ENCODE measurements around the gene TPSG1.
"Not testable (repeated sequence)": the region's sequence is repeated elsewhere in the genome, so short reads cannot be mapped to it uniquely, and the experiment has no call there.

Gene TPSG1

DNA sequence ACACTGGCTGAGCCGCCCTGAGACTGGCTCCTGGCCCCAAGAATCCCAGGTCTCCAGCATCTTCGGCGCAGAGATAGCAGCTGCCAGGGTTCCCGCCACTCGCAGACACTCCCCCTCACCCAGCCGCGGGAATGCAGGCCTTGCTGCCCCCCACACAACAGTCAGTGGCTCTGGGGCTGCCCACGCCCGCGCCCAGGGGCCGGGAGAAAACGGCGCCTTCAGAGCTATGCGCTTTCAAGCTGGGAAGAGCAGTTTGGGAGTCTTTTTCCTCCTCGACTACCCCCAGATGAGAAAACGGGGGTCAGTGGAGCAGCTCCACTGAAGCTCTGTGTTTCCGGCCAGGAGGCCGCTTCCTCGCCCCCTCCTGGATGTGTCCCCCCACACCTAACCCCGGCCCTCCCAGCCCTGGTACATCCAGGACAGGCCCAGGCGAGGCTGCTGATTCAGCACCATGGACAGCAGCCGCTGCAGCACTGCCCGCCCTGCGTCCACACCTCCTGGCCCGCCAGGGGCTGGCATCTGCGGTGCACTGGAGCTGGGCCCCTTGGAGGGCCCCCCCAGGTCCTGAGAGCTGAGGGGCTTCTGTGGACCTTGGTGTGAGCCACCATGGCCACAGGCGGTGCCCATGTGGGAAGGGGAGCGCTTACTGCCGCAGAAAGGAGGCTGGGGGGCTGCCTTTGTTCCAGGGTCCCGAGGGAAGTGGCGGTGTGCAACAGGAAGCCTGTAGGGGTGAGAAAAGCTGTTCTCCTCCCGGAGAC, 36.5 kb downstream of the TPSG1 start:
- H3K4me3 ChIP-seq (ENCODE audit: low read depth, low read length), result no peak overlapping the region
- in situ Hi-C loops (cut with HindIII; ENCODE audit: low pct_ligation_motif_present, low sequenced_read_pairs), result no loop called here
- H3K27ac ChIP-seq, result no peak overlapping the region
- no peaks in the 10 kb centered on the region for H3K27me3 ChIP-seq (replicated peaks)
- TF ChIP-seq CTCF (IDR thresholded peaks at IDR 0.05; ENCODE audit: low read depth, low read length, missing control alignments), result no peak
- DNase-seq, result no peak
- no peaks in the 10 kb centered on the region for H3K36me3 ChIP-seq (replicated peaks)

DNA sequence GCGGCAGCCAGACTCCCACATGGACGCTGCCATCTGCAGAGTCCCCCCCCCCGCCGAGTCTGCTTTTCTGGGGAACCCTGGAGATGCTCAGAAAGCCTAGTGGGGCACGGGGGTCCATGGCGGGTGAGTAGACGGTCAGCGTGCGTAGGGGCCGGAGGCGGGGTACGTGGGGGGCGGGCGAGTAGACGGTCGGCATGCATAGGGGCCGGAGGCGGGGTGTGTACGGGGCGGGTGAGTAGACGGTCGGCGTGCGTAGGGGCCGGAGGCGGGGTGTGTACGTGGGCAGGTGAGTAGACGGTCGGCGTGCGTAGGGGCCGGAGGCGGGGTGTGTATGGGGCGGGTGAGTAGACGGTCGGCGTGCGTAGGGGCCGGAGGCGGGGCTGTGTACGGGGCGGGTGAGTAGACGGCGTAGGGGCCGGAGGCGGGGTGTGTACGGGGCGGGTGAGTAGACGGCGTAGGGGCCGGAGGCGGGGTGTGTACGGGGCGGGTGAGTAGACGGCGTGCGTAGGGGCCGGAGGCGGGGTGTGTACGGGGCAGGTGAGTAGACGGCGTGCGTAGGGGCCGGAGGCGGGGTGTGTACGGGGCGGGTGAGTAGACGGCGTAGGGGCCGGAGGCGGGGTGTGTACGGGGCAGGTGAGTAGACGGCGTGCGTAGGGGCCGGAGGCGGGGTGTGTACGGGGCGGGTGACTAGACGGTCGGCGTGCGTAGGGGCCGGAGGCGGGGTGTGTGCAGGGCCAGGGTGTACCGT, 39.4 kb downstream of the TPSG1 start:
- DNase-seq; H3K27ac ChIP-seq; H3K27me3 ChIP-seq (replicated peaks); H3K4me3 ChIP-seq (ENCODE audit: low read depth, low read length); in situ Hi-C loops (cut with HindIII; ENCODE audit: low pct_ligation_motif_present, low sequenced_read_pairs); H3K36me3 ChIP-seq (replicated peaks): not testable (repeated sequence)

GRCh38 chr16:1184980-1185379, 40.1 kb downstream of the TPSG1 start:
- H3K4me3 ChIP-seq (ENCODE audit: low read depth, low read length), result no peak overlapping the region
- no peak overlapping the region for H3K27ac ChIP-seq
- in situ Hi-C loops (cut with HindIII; ENCODE audit: low pct_ligation_motif_present, low sequenced_read_pairs), result no loop called here
- no peak for TF ChIP-seq CTCF (IDR thresholded peaks at IDR 0.05; ENCODE audit: low read depth, low read length, missing control alignments)
- H3K36me3 ChIP-seq (replicated peaks), result no peaks in the 10 kb centered on the region
- DNase-seq, result no peak
- no peaks in the 10 kb centered on the region for H3K27me3 ChIP-seq (replicated peaks)

DNA sequence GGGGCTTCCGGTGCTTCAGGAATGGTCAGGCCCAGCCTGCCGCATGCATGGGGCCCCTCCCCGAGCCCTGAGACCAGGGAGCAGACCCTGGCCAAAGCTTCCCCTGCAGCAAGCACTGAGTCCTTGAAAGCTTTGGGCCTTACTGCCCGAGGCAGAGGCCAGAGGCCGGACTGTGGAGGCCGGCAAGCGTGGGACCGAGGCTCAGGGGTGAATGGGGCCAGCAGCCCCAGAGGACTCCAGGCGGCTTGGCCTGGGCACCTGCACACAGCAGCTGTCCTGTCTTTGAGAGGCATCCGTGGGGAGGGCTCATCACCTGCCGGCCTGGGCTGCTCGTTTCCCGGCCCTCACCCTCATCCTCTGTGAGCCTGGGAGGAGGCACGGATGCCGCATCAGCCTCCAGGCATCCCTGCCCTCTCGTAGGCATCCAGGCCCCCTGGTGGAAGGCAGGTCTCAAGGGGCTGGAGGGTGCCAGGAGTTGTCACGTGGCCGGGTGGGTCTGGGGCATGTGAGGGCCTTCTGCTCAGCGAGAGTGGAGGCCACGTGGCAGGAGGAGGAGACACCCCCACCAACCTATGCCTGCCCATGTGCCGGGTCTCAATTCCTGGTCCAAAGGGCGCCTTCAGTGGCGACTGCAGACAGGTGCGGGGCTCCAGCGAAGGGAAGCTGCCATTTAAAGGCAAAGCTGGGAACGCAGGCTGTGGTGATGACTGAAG, 40.8 kb downstream of the TPSG1 start:
- in situ Hi-C loops (cut with HindIII; ENCODE audit: low pct_ligation_motif_present, low sequenced_read_pairs), result no loop called here
- TF ChIP-seq CTCF (IDR thresholded peaks at IDR 0.05; ENCODE audit: low read depth, low read length, missing control alignments), result peak; percentile 19
- H3K36me3 ChIP-seq (replicated peaks), result no peaks in the 10 kb centered on the region

DNA sequence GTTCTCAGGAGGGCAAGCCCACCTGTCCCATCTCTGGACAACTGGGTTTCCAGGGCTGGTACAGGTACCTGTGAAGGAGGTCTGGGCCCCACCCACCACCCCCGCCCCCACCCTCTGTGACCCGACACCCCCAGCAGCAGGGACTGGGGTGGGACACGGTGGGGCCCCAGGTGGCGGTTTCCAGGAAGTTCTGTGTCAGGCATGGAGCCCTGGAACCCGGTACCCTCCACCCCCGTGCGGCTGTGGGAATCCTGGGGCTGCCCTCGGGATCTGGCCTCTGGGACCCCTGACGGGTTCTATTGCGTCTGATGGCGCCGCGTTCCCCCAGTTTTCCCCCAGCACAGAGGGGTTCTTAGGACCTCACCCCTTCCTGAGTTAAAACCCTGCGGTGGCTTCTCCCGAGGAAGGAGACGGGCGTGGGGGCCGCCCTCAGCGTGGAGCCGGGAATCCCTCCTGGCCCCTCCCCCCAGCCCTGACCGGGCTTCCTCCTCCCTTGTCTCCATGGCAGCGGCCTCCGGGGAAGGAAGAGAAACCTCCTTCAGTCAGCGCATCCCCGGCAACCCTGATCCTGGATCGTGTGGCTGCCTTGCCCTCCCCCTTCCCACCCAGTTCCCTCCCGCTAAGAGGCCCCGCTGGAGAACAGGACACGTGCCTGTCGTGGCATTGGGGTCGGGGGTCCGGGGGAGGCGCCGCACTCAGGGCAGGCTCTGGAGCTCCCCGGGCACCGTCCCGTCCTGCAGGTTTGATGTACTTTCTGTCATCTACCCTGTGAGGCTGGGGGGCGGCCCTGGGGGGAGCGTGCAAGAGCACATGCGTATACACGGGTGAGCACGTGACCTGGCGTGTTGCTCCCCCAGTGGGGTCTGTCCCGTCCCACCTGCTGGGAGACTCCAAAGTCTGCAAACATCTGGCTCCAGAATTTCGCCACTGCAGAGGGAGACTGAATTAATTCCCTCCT, 41.8 kb downstream of the TPSG1 start:
- Histone ChIP-seq H3K27ac (peak overlapping the region; percentile 88), H3K4me3 (ENCODE audit: low read depth, low read length) (peak overlapping the region; percentile 3), H3K36me3 (replicated peaks) (no peaks in the 10 kb centered on the region), H3K27me3 (replicated peaks) (no peaks in the 10 kb centered on the region)
- TF ChIP-seq CTCF (IDR thresholded peaks at IDR 0.05; ENCODE audit: low read depth, low read length, missing control alignments), result no peak
- DNase-seq, result peak; percentile 78
- in situ Hi-C loops (cut with HindIII; ENCODE audit: low pct_ligation_motif_present, low sequenced_read_pairs), result no loop called here

More for the DNA sequence above, 40.8 kb downstream of the TPSG1 start:
- DNase-seq, result no peak
- Histone ChIP-seq H3K4me3 (ENCODE audit: low read depth, low read length) (no peak overlapping the region), H3K27ac (no peak overlapping the region), H3K27me3 (replicated peaks) (no peaks in the 10 kb centered on the region)

All from brain microvascular endothelial cell (primary cell).